Hematopoietic multipotent progenitor cell treated with erythropoietin and hydrocortisone succinate and interleukin-3 and kit ligand, for 17 days (in vitro differentiated cells): ENCODE results near the gene CCDC9B.

Source experiments
- DNase-seq: peaks from one replicate; pipeline ENCODE4 v3.0.0-alpha.2; 2015; ENCODE audit warnings: low spot score

The CCDC9B gene

DNA sequence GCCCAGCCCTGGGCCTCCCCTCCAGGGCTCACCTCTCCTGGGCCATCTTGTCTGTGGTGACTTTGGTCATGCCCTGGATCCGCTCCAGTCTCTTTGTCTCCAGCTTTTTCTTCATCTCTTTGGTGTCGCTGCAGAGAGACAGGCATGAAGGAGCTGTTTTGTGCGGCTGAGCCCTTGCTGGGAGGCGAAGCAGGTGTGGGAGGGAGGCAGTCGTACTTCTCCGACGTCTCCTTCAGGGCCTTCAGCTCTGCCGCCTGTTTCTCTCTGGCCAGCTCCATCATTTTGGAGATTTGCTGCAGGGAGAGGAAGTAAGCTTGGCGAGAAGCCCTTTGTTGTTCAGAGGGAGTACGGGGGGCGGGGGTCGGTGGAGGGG is 50.2 kb downstream of the CCDC9B start:
- no peak for DNase-seq

DNA sequence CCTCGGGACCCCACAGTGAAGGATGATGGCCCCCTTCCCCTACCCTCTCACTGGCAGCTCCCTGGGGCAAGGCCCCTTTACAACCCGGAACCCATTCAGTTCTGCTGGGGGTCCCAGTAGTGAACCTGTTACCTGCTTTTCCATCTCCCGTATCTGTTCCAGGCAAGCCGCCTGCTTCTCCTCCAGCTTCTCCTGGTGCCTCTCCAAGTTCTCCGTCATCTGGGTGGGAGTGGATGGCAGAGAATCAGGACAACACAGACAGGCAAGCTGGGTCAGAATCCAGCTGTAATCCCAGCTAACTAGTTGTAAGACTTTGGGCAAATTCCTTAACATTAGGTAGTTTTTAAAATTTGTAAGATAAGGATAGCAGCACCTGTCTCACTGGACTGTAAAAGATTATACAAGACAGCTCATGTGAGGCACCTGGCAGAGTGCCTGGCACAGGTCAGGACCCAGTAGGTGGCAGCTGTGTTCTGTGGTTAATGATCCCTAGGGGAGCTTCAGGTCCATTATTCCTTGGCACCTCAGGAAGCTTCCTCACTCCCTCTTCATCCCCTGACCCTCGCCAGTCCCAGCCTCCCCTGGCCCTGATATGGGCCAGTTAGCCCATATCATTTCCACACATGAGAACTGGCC is 51.5 kb downstream of the CCDC9B start:
- no peak for DNase-seq

DNA sequence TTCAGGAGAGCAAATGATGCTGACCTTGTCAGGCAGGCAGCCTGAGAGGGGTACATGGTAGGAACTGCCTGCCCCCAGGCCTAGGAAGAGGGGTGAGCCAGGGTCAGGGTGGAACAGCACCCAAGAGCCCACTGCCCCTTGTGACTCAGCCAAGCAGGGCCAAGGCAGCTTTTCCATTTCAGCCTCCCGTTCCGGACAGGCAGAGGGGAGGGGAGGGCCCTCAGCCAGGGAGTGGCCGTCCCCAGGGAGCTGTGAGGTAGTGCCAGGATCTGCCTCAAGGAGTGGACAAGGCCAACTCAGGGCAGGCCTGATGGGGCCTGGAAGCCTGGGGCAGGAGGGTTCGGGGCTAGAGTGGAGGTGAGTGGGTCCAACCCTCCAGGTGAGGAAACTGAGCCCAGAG is 52.8 kb downstream of the CCDC9B start:
- no peak for DNase-seq

DNA sequence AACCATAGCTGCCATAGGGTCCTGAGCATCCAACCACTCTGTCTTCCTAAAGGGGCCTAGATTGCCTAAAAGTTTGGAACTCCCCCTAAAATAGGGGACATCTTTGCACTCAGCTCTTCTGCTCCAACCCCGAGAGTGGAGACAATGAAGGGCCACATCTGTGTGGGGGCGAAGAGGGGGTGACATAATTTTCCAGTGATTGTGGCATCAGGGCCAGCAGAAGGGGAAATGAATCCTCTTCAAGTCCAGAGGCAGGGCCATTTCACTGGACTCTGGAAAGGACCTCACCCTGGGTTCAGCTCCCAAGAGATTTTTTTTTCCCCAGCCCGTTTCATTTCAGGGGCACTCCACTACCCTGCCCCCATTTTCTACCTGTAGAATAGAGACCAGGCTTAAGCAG is 53.2 kb downstream of the CCDC9B start:
- no peak for DNase-seq

DNA sequence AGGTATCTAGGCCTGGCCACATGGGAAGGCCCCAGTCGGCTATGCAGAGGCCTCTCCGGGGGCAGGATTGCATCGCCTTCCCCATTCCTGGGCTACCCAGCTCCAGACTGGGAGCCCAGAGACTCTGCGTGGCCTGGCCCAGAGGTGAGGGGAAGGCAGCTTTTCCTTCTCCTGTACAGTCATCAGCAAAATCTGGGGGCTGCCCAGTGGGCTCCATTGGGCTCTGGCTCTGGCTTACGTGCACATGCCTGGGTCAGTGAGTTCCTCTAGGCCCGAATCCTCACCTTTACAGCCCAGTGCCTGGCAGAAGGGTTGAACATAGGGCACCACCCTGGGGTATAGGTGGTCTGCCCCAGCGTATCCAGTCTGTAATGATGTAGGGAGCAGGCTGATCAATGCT is 53.9 kb downstream of the CCDC9B start:
- no peak for DNase-seq

DNA sequence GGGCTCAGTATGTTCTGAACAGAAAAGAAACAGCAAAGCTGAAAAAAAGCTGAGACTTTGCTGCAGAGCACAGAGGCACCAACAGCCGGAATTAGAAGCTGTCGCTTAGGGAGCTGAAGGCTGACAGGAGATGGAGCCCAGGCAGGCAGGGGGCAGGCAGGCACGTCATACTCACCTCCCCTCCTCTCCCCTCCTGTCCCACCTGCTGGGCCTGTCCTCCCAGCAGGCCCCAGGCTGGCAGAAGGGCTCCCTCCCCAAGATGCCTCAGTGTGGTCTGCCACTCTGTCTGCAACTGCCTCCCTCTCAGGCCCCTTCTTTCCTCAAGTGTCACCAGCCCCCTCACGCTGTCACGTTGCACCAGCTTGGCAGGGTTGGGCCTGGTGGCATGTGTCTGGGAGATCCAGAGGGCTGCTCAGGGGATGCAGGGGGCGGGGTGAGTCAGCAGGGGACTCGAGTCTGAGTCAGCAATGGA is 54.6 kb downstream of the CCDC9B start:
- DNase-seq = no peak

DNA sequence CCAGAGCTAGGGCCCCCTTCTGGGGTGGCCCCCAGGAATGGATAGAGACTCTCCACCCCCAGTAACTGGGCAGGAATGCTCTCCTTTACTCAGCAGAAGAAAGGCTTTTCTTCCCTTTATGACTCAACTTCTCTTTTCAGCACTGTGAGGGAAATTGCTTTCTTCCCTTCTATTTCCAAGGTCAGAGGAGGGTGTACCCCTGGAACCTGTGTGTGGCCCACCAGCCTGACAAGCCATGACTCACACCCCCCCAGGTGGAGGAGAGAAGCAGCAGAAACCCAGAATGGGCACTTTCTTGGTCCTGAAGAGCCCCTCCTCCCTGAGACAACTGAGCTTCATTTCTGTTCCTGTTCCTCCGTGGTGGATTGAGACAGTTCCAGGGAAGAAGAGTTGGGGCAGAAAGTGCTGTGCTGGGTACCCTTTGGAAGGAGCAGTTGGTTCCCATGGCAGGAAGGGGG is 55.2 kb downstream of the CCDC9B start:
- DNase-seq = no peak

DNA sequence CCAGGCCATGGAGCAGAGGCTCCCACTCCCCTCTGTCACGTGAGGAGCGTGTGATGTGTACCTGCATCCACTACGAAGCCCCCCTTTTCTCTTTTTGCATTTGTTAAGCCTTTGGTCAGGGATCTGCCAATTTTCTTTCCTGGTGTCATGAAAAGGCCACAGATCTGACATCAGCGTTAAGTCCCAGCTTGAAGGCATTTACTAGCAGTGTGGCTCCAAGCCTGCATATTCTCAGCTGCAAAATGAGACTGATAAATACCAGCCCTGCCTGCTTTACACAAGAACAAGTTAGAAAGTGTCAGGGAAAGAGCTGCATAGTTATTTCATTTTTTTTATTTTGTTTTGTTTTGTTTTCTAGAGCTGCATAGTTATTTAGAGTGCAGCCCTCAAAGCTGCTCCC is 55.6 kb downstream of the CCDC9B start:
- no peak for DNase-seq

DNA sequence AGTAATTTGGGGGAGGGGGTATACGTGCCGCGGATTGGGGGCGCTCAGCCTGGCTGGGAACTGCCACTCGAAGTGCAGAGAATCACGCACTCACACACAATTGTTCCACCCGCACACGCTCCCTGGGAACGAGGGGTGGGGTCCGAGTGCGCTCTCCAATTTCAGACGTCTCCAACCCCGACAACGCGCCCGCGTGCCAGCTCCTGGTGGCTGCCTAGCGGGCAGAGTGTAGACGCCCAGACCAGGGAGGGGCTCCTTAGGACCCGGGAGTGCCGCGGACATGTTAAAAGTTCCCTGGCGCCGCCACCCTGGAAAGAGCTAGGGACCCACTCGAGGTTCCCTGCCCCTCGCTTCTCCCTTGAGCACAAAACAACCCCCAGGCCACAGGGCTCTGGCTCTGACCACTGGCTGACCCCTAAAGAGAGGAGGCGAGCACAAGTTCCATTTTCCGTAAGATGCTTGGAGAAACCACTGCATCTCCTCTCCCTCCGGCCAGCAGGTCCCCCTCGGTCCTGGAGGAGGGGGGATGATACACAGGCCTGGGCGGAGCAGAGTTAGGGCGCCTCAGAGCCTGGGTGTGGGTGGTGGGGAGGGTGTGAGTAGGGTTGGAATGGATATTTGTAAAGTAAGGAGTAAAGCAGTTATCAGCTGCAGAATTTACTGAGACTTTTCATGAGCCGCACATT is 57.0 kb downstream of the CCDC9B start:
- no peak for DNase-seq

DNA sequence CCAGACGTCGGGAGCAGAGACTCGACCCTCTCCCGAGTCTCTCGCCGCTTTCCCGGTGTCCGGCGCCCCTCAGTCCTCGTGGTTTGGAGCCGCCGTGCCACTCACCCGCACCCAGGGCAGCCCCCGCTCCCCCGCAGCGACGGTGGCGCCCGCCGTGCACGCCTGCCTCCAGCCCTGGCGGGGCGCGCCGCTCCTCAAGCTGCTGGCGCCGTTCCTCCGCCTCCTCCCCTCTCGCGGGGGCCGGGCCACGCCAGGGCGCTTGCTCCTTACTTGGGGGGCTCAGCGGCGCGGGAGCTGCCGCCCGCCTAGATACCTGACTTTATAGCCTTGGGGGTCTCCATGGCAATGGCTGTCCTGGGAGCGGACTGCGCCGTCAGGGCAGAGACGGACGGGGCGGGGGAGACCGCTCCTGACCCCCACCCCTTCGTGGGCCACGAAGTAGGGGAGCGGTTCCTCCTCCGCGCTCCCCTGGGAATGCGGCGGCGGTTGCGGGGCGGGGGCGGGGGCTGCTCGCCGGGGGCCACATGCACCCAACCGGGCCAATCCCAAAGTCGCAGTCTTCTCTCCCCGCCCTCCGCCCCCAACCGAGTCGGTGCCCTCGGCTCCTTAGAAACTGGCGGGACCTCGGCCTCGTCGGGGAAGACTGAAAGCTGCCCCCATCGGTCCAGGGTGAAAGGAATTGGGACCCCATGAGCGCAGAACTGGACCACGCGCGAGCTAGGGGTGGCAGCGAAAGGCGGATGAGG is 57.7 kb downstream of the CCDC9B start, which contains the start of gene ANKRD63:
Gene ANKRD63, minus strand, starts transcription at position 196 of the 746 bp plus-strand sequence. CDS start 478 bp downstream, outside the sequence.
- no peak for DNase-seq

DNA sequence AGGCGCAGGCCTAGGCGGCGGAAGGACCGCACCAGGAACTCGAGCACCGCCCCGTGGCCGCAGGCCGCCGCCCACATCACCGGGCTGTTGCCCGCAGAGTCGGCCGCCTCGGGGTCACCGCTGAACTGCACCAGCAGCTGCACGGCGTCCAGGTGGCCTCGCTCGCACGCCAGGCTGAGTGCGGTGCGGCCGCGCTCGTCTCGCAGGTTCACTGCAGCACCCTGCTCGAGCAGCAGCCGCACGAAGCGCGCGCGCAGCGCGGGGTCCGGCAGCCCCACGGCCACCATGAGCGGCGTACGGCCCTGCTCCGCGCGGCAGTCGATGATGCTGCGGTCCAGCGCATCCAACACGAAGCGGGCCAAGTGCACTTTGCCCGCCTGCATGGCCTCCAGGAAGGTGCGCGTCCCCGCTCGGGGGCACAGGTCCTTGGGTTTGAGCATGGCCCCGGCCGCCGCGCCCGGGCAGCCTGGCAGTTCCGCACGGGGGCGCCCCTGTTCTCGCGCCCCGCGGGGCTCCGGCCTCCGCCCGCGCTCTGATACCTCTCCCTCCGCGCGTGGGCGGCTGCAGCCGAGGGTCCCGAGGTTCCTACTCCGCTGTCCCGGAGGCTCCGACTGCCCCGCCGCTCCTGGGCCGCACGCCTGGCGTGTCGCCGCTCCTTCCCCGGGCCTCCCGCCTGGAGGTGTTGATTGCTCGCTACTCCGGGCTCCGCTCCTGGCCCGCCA is 58.4 kb downstream of the CCDC9B start:
- DNase-seq = no peak

DNA sequence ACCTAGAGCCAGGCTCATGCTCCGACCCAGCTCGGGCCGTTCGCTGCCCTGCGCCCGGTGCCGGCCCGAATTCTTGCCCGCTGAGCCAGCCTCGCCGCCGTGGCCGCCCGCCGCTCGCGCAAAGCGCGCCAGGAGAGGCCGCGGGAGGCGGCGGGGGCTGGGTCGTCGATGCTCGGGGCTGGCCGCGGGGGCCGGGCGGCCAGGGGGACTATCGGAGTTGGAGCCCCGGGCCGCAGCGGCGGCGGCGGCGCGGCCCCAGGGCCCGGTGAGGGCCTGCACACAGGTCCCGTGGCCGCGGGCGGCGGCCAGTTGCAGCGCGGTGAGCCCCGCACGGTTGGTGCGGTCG is 59.0 kb downstream of the CCDC9B start:
- DNase-seq = no peak
